Testis (tissue), 3 donors: ENCODE results near the gene ETS1. TPM values are rescaled to one million over a fixed set of nuclear protein-coding genes. Genes with fewer than 3 reads are reported as not detected.

Experiments
- DNase-seq: peaks from one replicate; pipeline ENCODE4 v3.0.0-alpha.2; 2019
- H3K27ac ChIP-seq, 2 donors: fragments of 200-600 bp; sonication (generic); one replicate each; pipeline ENCODE4 v1.5.1; 2019
- H3K27me3 ChIP-seq: fragments of 200-600 bp; sonication (generic); one replicate; pipeline ENCODE4 v1.5.1; 2019
- H3K36me3 ChIP-seq: fragments of 200-600 bp; sonication (generic); one replicate; pipeline ENCODE4 v1.5.1; 2017; ENCODE audit warnings: low read depth; ENCODE audit errors: missing control alignments
- H3K4me1 ChIP-seq: fragments of 200-600 bp; sonication (generic); one replicate; pipeline ENCODE4 v1.5.1; 2019
- H3K4me3 ChIP-seq, 2 donors: fragments of 200-600 bp; sonication (generic); one replicate each; pipeline ENCODE4 v1.5.1; 2017 to 2019
- H3K9me3 ChIP-seq: fragments of 200-600 bp; sonication (generic); one replicate; pipeline ENCODE4 v1.5.1; 2017
- CTCF ChIP-seq, 3 experiments: fragments of 450-650 bp in 2 of 3; fragments of 200-600 bp in 1 of 3; sonication (generic) in 1 of 3; IDR thresholded peaks; one replicate each; pipeline ENCODE4 v1.5.1; 2016 to 2019; ENCODE audit warnings: antibody characterized with exemption in 3 of 3, mild to moderate bottlenecking in 2 of 3, moderate library complexity in 1 of 3
- POLR2A ChIP-seq: fragments of 450-650 bp; IDR thresholded peaks from one replicate; pipeline ENCODE4 v1.6.1; 2017; ENCODE audit warnings: antibody characterized with exemption, mild to moderate bottlenecking, moderate library complexity
- WGBS, 2 donors: methylation state at CpG; one replicate each; pipeline ENCODE4 v1.1.5; 2018; 5-methylcytosine and 5-hydroxymethylcytosine counted together
- intact Hi-C: fragments of 100-400 bp; cut with DNase I; formaldehyde crosslinking; loops from one replicate; pipeline ENCODE4 v1.15.1; 2023; ENCODE audit warnings: low total_unique reads
- microRNA-seq, 2 donors: library from miRNA; unstranded; fragments of <30 nt; microRNA quantifications; one replicate each; pipeline ENCODE4, GENCODE V29; 2016; ENCODE audit warnings: borderline number of aligned reads in 2 of 2, borderline replicate concordance in 1 of 2
- polyA plus RNA-seq: library from polyadenylated mRNA; stranded (reverse); fragments of 350-450 nt; fragmentation: Illumina TruSeq; extraction: RNeasy Lipid Tissue Mini Kit (QIAGEN cat#74804); gene quantifications from one replicate; pipeline ENCODE4 v1.2.3, GENCODE V29; 2014; ENCODE audit warnings: low read depth, low replicate concordance; ENCODE audit not compliant: insufficient read depth
- small RNA-seq, 2 donors: library from RNA; depleted of rRNA; stranded (forward); fragments of <200 nt; gene quantifications; one replicate each; pipeline ENCODE3, GENCODE V24; 2016
- total RNA-seq, 2 donors: library from RNA; depleted of rRNA; stranded (reverse); fragments of >200 nt; gene quantifications; one replicate each; pipeline ENCODE4 v1.2.3, GENCODE V29; 2016

Gene ETS1
- total and polyA plus RNA-seq, 3 donors from 2014 or later = 15.1 to 21.1 (median 15.3) TPM

- TF ChIP-seq CTCF (IDR thresholded peaks at IDR 0.05) (no peak), POLR2A (no peak)
- H3K9me3 ChIP-seq = no peaks in the 10 kb centered on the region
- no peaks in the 10 kb centered on the region for H3K27me3 ChIP-seq
- 79 to 86% methylated on average over 2 of the region's 2 CpGs for WGBS, 2 donors
- no peak overlapping the region for H3K27ac ChIP-seq
- intact Hi-C loops = no loop called here
- H3K36me3 ChIP-seq = no peaks in the 10 kb centered on the region
- H3K4me3 ChIP-seq = no peak overlapping the region
- DNase-seq = no peak
- peaks cover 14% of the 10 kb centered on the region for H3K4me1 ChIP-seq
Measured at GRCh38 chr11:128409476-128409875, 177.9 kb downstream of the ETS1 start.

Small RNAs within 50 kb of the gene (microRNA-seq; reads per million reads assigned to microRNA genes)
- 0 reads per million in 2 donors for gene MIR6090

Small RNAs within 50 kb of the gene (small RNA-seq; reads per million reads assigned to genes)
- gene MIR6090 = 0 reads per million in 2 donors

Other genes starting within 250 kb of the ETS1 start
- gene FLI1, start 106.5 kb upstream of the ETS1 start, total RNA-seq = 10 to 100 TPM; 13.3 to 16.7 TPM
- 8.7 TPM for gene FLI1, start 106.5 kb upstream of the ETS1 start, polyA plus RNA-seq